ENCODE data around the gene NRIP1.

Gene NRIP1

GRCh38 chr21:15007716-15008296, 57.0 kb downstream of the NRIP1 start:
- TF ChIP-seq CTCF (IDR thresholded peaks at IDR 0.05; ENCODE audit: low read depth, low read length, missing control alignments) = no peak
- H3K4me3 ChIP-seq (ENCODE audit: low read depth, low read length) = no peak overlapping the region
- DNase-seq (ENCODE audit: low read depth) = no peak

GRCh38 chr21:15006594-15007230, 58.1 kb downstream of the NRIP1 start:
- TF ChIP-seq CTCF (IDR thresholded peaks at IDR 0.05; ENCODE audit: low read depth, low read length, missing control alignments) = no peak
- no peak overlapping the region for H3K4me3 ChIP-seq (ENCODE audit: low read depth, low read length)
- DNase-seq (ENCODE audit: low read depth) = no peak

GRCh38 chr21:15005391-15005790, 59.4 kb downstream of the NRIP1 start:
- DNase-seq (ENCODE audit: low read depth) = no peak
- H3K4me3 ChIP-seq (ENCODE audit: low read depth, low read length) = no peak overlapping the region
- no peak for TF ChIP-seq CTCF (IDR thresholded peaks at IDR 0.05; ENCODE audit: low read depth, low read length, missing control alignments)

GRCh38 chr21:15004721-15005370, 60.0 kb downstream of the NRIP1 start:
- H3K4me3 ChIP-seq (ENCODE audit: low read depth, low read length) = no peak overlapping the region
- no peak for DNase-seq (ENCODE audit: low read depth)
- TF ChIP-seq CTCF (IDR thresholded peaks at IDR 0.05; ENCODE audit: low read depth, low read length, missing control alignments) = no peak

- no peak overlapping the region for H3K4me3 ChIP-seq (ENCODE audit: low read depth, low read length)
- no peak for DNase-seq (ENCODE audit: low read depth)
- no peak for TF ChIP-seq CTCF (IDR thresholded peaks at IDR 0.05; ENCODE audit: low read depth, low read length, missing control alignments)
These were observed 61.2 kb downstream of the NRIP1 start for GRCh38 chr21:15003463-15004135.

GRCh38 chr21:15001857-15002606, 62.8 kb downstream of the NRIP1 start:
- H3K4me3 ChIP-seq (ENCODE audit: low read depth, low read length) = no peak overlapping the region
- no peak for TF ChIP-seq CTCF (IDR thresholded peaks at IDR 0.05; ENCODE audit: low read depth, low read length, missing control alignments)
- DNase-seq (ENCODE audit: low read depth) = peak; percentile 2
